DMS153 treated with DMSO at 0.1 percent for 48 hours (cell line): ENCODE results near the gene KDM1A.

Experiments
- DNase-seq: peaks from one replicate; lab custom pipeline; 2025; ENCODE audit not compliant: unreplicated experiment; lab: John Stamatoyannopoulos, UW

The KDM1A gene

DNA sequence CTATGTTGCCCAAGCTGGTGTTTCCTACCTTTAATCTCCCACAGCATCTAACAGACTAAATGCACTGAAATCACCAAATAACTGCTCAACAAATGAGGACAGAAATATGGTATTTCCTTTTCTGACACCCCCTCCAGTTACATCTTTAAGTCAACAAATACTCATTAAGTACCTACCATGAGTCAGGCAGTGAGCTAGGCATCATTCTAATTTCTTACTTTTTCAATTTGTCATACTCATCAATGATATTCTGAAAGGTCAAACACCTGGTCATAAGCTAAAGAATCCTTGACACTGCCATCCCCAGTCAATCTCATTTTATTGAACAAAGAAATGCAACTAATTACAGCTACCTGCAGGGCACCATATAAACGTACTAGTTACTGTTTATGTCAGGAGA, 112.8 kb downstream of the KDM1A start:
- no peak for DNase-seq
